Neuronal stem cell (in vitro differentiated cells): ENCODE data around the gene PDIA5.
A peak's percentile ranks its signal among the peaks of the same experiment; 100 is the strongest.

Source experiments
- DNase-seq: peaks from one replicate; pipeline ENCODE4 v3.0.0-alpha.2; 2013; ENCODE audit warnings: low spot score
- H2AFZ ChIP-seq: one replicate; pipeline ENCODE4 v1.6.1; 2013; ENCODE audit warnings: mild to moderate bottlenecking, low read length, inconsistent platforms
- H2AK5ac ChIP-seq: 2 replicates; pipeline ENCODE4 v1.6.1; 2013; ENCODE audit warnings: low read depth, mild to moderate bottlenecking, inconsistent platforms, low read length, moderate library complexity, mixed read lengths
- H2BK120ac ChIP-seq: 2 replicates; pipeline ENCODE4 v1.6.1; 2013; ENCODE audit warnings: low read depth, mild to moderate bottlenecking, inconsistent platforms, low read length, moderate library complexity, mixed read lengths
- H2BK12ac ChIP-seq: one replicate; pipeline ENCODE4 v1.6.1; 2013; ENCODE audit warnings: low read length, inconsistent platforms
- H2BK15ac ChIP-seq: 2 replicates; pipeline ENCODE4 v1.6.1; 2013; ENCODE audit warnings: mild to moderate bottlenecking, low read length, inconsistent platforms, mixed read lengths
- H2BK5ac ChIP-seq: one replicate; pipeline ENCODE4 v1.6.1; 2013; ENCODE audit warnings: inconsistent platforms, mild to moderate bottlenecking, low read length, moderate library complexity
- H3K14ac ChIP-seq: one replicate; pipeline ENCODE4 v1.6.1; 2013; ENCODE audit warnings: low read length, inconsistent platforms
- H3K18ac ChIP-seq: 2 replicates; pipeline ENCODE4 v1.6.1; 2013; ENCODE audit warnings: low read length, inconsistent platforms
- H3K23ac ChIP-seq: 2 replicates; pipeline ENCODE4 v1.6.1; 2013; ENCODE audit warnings: low read depth, mild to moderate bottlenecking, mixed read lengths, low read length, inconsistent platforms; ENCODE audit not compliant: poor library complexity
- H3K27ac ChIP-seq: replicated peaks from 3 replicates; pipeline ENCODE4 v1.5.1; 2013; ENCODE audit warnings: low read length, inconsistent platforms
- H3K27me3 ChIP-seq, 3 experiments: 2 replicates each; pipeline ENCODE4 v1.6.1; 2013; ENCODE audit warnings: low read length in 3 of 3, mild to moderate bottlenecking in 2 of 3, inconsistent platforms in 1 of 3, low read depth in 1 of 3, mixed read lengths in 1 of 3, moderate library complexity in 1 of 3; ENCODE audit not compliant: control insufficient read depth in 3 of 3, insufficient read depth in 3 of 3
- H3K36me3 ChIP-seq, 2 donors: replicated peaks in 1 of 2; 2 replicates each; pipeline ENCODE4 v1.6.1; 2013; ENCODE audit warnings: low read length in 2 of 2; ENCODE audit not compliant: control insufficient read depth in 2 of 2, insufficient read depth in 2 of 2
- H3K4ac ChIP-seq: 2 replicates; pipeline ENCODE4 v1.6.1; 2013; ENCODE audit warnings: inconsistent platforms, mild to moderate bottlenecking, low read length, moderate library complexity
- H3K4me1 ChIP-seq, 2 donors: 1 replicate in 1 of 2; 2 replicates in 1 of 2; pipeline ENCODE4 v1.6.1; 2013; ENCODE audit warnings: low read length in 2 of 2, low read depth in 1 of 2; ENCODE audit not compliant: control insufficient read depth in 2 of 2, insufficient read depth in 1 of 2
- H3K4me2 ChIP-seq: one replicate; pipeline ENCODE4 v1.6.1; 2013; ENCODE audit warnings: mild to moderate bottlenecking, low read length, inconsistent platforms; ENCODE audit not compliant: insufficient read depth, poor library complexity, severe bottlenecking
- H3K4me3 ChIP-seq, 2 donors: 2 replicates each; pipeline ENCODE4 v1.5.1; 2013; ENCODE audit warnings: low read length in 2 of 2, mild to moderate bottlenecking in 2 of 2, inconsistent platforms in 1 of 2, moderate library complexity in 1 of 2
- H3K79me1 ChIP-seq: one replicate; pipeline ENCODE4 v1.6.1; 2013; ENCODE audit warnings: low read depth, mild to moderate bottlenecking, inconsistent platforms, low read length, moderate library complexity
- H3K9ac ChIP-seq: one replicate; pipeline ENCODE4 v1.6.1; 2013; ENCODE audit warnings: mild to moderate bottlenecking, low read depth, low read length, inconsistent platforms; ENCODE audit not compliant: poor library complexity
- H3K9me3 ChIP-seq, 2 donors: replicated peaks in 1 of 2; 2 replicates each; pipeline versions ENCODE3 to v1.6.1; 2013; ENCODE audit warnings: low read length in 2 of 2, mild to moderate bottlenecking in 2 of 2, inconsistent platforms in 1 of 2, low read depth in 1 of 2, mixed read lengths in 1 of 2, moderate library complexity in 1 of 2; ENCODE audit not compliant: control insufficient read depth in 2 of 2, insufficient read depth in 1 of 2
- H4K8ac ChIP-seq: one replicate; pipeline ENCODE4 v1.6.1; 2013; ENCODE audit warnings: low read depth, mild to moderate bottlenecking, inconsistent platforms, low read length, moderate library complexity
- H4K91ac ChIP-seq: one replicate; pipeline ENCODE4 v1.6.1; 2013; ENCODE audit warnings: low read length, low read depth, mild to moderate bottlenecking, inconsistent platforms; ENCODE audit not compliant: poor library complexity
- WGBS, 2 donors: extraction: QIAGEN DNeasy Blood & Tissue Kit; methylation state at CpG; one replicate each; pipeline ENCODE4 v1.1.7; 2013; ENCODE audit warnings: missing lambda C conversion rate in 2 of 2, mixed read lengths in 1 of 2; ENCODE audit not compliant: insufficient read length in 2 of 2, insufficient replicate concordance in 1 of 2; ENCODE audit errors: extremely low coverage in 2 of 2; 5-methylcytosine and 5-hydroxymethylcytosine counted together

Gene PDIA5

GRCh38 chr3:123060054-123060453, 6.8 kb upstream of the PDIA5 start:
- H3K18ac ChIP-seq: no peak overlapping the region

GRCh38 chr3:123061856-123062255, 5.0 kb upstream of the PDIA5 start:
- Histone ChIP-seq H3K4me3 (no peak overlapping the region), H2BK12ac (no peak overlapping the region), H3K9ac (no peak overlapping the region), H4K91ac (no peak overlapping the region), H4K8ac (no peak overlapping the region), H3K14ac (no peak overlapping the region), H3K9me3 (no peaks in the 10 kb centered on the region), H3K23ac (no peak overlapping the region), H2AK5ac (no peak overlapping the region), H3K79me1 (no peaks in the 10 kb centered on the region), H3K27ac (no peak overlapping the region), H2BK15ac (no peak overlapping the region), H2BK120ac (no peak overlapping the region), H2AFZ (peak overlapping the region; percentile 29), H3K18ac (no peak overlapping the region), H2BK5ac (no peak overlapping the region), H3K27me3 (no peaks in the 10 kb centered on the region), H3K4ac (no peak overlapping the region), H3K4me2 (no peak overlapping the region), H3K4me1 (no peaks in the 10 kb centered on the region), H3K36me3 (no peaks in the 10 kb centered on the region)
- no peak for DNase-seq
- whole genome bisulfite sequencing, 2 donors: no CpG with 5 or more reads among the region's 7 CpGs

More at GRCh38 chr3:123060054-123060453, 6.8 kb upstream of the PDIA5 start:
- Histone ChIP-seq H3K9ac (no peak overlapping the region), H3K4me1 (peaks cover 0 to 2% of the 10 kb centered on the region in 2 donors), H3K36me3 (no peaks in the 10 kb centered on the region), H3K23ac (no peak overlapping the region), H3K4me3 (no peak overlapping the region), H3K79me1 (no peaks in the 10 kb centered on the region), H3K4me2 (no peak overlapping the region), H3K4ac (no peak overlapping the region), H2BK12ac (no peak overlapping the region), H2AK5ac (no peak overlapping the region), H4K8ac (no peak overlapping the region), H4K91ac (no peak overlapping the region), H3K27ac (no peak overlapping the region), H2AFZ (no peak overlapping the region), H3K9me3 (no peaks in the 10 kb centered on the region), H3K27me3 (no peaks in the 10 kb centered on the region), H2BK120ac (no peak overlapping the region), H2BK15ac (no peak overlapping the region), H3K14ac (no peak overlapping the region), H2BK5ac (no peak overlapping the region)
- DNase-seq: no peak

- Histone ChIP-seq H3K4ac (no peak overlapping the region), H3K4me1 (peaks cover 1 to 4% of the 10 kb centered on the region in 2 donors), H3K9me3 (no peaks in the 10 kb centered on the region), H4K91ac (no peak overlapping the region), H4K8ac (no peak overlapping the region), H3K4me3 (no peak overlapping the region), H3K23ac (no peak overlapping the region), H2BK15ac (no peak overlapping the region), H3K14ac (no peak overlapping the region), H2BK12ac (no peak overlapping the region), H3K27me3 (peaks cover 0 to 10% (median 3%) of the 10 kb centered on the region in 3 experiments), H2AK5ac (no peak overlapping the region), H2BK120ac (no peak overlapping the region), H3K18ac (no peak overlapping the region), H3K79me1 (no peaks in the 10 kb centered on the region), H3K27ac (no peak overlapping the region), H3K36me3 (no peaks in the 10 kb centered on the region), H3K9ac (no peak overlapping the region), H2AFZ (no peak overlapping the region), H2BK5ac (no peak overlapping the region), H3K4me2 (no peak overlapping the region)
- no peak for DNase-seq
- no CpG with 5 or more reads among the region's 6 CpGs for WGBS, 2 donors
Observed at GRCh38 chr3:123063034-123063433, 3.8 kb upstream of the PDIA5 start.

- Histone ChIP-seq H3K27me3 (peaks cover 0 to 19% (median 3%) of the 10 kb centered on the region in 3 experiments), H3K14ac (no peak overlapping the region), H2BK120ac (no peak overlapping the region), H3K4ac (no peak overlapping the region), H2AK5ac (no peak overlapping the region), H3K9me3 (no peaks in the 10 kb centered on the region), H3K4me1 (peaks cover 4 to 10% of the 10 kb centered on the region in 2 donors), H3K36me3 (no peaks in the 10 kb centered on the region), H3K18ac (no peak overlapping the region), H3K79me1 (no peaks in the 10 kb centered on the region), H2BK15ac (no peak overlapping the region), H2BK12ac (no peak overlapping the region), H4K8ac (no peak overlapping the region), H4K91ac (no peak overlapping the region), H3K23ac (no peak overlapping the region), H2BK5ac (no peak overlapping the region), H3K4me3 (no peak overlapping the region), H3K4me2 (no peak overlapping the region), H3K9ac (no peak overlapping the region), H2AFZ (no peak overlapping the region), H3K27ac (no peak overlapping the region)
- DNase-seq: no peak
- no CpG with 5 or more reads among the region's 4 CpGs for WGBS, 2 donors
Observed at GRCh38 chr3:123064506-123064905, 2.3 kb upstream of the PDIA5 start.
